GM12872 (cell line): ENCODE data around the gene TM6SF1.

ENCODE experiments used
- TF ChIP-seq, protein P1 (sequence below): IDR thresholded peaks from 3 replicates; pipeline ENCODE4 v1.5.1; 2011; ENCODE audit warnings: low read depth, mild to moderate bottlenecking, low read length, moderate library complexity; ENCODE audit not compliant: insufficient read depth

The TM6SF1 gene

GRCh38 chr15:83066034-83066733 is 41.3 kb upstream of the TM6SF1 start:
- TF ChIP-seq, protein P1, sequence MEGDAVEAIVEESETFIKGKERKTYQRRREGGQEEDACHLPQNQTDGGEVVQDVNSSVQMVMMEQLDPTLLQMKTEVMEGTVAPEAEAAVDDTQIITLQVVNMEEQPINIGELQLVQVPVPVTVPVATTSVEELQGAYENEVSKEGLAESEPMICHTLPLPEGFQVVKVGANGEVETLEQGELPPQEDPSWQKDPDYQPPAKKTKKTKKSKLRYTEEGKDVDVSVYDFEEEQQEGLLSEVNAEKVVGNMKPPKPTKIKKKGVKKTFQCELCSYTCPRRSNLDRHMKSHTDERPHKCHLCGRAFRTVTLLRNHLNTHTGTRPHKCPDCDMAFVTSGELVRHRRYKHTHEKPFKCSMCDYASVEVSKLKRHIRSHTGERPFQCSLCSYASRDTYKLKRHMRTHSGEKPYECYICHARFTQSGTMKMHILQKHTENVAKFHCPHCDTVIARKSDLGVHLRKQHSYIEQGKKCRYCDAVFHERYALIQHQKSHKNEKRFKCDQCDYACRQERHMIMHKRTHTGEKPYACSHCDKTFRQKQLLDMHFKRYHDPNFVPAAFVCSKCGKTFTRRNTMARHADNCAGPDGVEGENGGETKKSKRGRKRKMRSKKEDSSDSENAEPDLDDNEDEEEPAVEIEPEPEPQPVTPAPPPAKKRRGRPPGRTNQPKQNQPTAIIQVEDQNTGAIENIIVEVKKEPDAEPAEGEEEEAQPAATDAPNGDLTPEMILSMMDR: no peak

- TF ChIP-seq, protein P1: no peak
Measured at GRCh38 chr15:83066734-83067637, 40.5 kb upstream of the TM6SF1 start, which contains the start of gene BTBD1. Gene BTBD1, minus strand, starts transcription at chr15:83067252. Its CDS starts 101 bp downstream, at chr15:83067151.

- TF ChIP-seq, protein P1: no peak
Measured at GRCh38 chr15:83067638-83067962, 39.8 kb upstream of the TM6SF1 start.

GRCh38 chr15:83068054-83068453 is 39.4 kb upstream of the TM6SF1 start:
- TF ChIP-seq, protein P1: no peak

DNA sequence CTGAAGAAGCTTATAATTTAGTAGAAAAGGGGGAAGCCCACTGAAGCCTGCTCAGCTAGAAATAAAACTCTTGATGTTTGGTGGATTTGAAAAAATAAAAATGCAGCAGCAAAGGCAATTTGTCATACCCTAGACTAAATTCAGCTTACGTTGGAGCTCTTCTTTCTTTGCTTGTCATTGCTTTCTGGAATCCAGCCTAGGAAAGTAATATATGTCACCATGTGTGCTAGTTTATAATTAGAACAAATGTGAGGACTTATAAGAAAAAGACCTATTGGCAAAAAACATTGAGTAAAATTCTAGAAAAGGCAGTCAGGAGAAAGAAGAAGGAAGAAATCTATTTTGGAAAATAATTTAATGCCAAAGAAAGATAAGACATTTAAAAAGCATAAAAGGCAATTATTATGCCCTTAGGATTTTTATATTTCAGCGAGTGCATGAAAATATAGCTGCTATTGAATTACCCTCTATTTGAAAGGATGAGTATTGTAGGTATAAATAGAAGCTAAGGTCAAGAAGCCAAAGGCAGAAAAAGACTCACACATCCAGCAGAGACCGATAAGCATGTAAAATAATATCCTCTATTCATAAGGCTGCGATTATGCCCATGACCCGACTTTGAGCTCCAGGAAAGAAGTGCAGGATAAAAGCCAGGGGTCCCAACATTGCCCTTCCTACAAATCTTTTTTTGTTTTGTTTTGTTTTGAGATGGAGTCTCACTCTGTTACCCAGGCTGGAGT is 29.8 kb upstream of the TM6SF1 start:
- TF ChIP-seq, protein P1: no peak

DNA sequence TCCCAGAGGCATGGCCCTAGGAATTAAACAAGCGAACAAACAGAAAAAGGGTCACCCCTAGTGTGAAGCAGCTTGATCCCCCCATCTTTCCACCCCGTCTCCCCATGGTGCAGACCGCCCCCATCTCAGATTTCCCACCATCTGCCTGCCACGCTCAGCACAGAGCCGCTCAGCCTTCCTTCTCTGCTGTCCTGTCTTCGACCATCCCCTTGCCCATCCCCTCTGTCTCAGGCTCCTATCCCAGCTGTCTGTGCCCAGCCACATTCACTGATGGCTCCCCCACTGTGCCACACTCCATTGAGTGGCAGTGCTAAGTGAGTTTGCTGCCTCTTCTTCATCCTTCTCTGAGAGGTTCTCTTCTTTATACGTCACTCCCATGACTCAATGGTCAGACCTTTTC is 28.7 kb upstream of the TM6SF1 start:
- TF ChIP-seq, protein P1: no peak

DNA sequence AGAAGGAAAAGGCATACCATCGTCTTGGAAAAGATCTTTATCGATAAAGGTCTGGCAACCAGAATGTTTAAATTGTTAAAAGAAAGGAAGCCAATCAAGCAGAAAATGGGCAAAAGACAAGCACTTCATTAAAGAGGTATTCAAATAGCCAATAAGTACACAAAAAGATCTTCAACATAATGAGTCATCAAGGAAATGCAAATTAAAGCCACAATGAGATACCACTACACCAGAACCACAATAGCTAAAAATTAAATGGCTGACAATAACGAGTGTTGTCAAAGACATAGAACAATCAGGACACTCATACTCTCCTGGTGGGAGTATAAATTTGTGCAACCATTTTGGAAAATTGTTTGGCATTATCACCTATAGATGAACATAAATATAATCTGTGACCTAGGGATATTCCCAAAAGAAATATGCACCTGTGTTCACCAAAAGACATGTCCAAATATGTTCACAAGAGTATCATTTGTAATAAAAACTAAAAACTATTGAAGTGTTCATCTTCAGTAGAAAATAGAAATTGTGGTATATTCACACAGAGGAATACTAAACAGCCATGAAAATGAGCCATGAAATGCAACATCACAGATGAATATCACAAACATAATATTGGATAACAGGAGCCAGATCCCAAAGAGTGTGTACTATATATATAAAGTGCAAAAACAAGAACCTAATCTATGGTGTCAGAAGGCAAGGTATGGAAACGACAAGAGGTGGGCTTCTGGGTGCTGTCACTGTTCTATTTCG is 26.0 kb upstream of the TM6SF1 start:
- TF ChIP-seq, protein P1: no peak
